ENCODE measurements around the gene SORBS2. TPM values are rescaled to one million over a fixed set of nuclear protein-coding genes. Genes with fewer than 3 reads are reported as not detected.

Gene SORBS2
- total RNA-seq, 4 donors from 2014 or later, result 92.7 to 234 (median 122) TPM

GRCh38 chr4:185567381-185568376 is 244.3 kb downstream of the SORBS2 start:
- peak overlapping the region; percentile 75 to 86 (median 80) for H3K27ac ChIP-seq
- in situ Hi-C loops (cut with MboI; ENCODE audit: low pct_ligation_motif_present in 1 of 4, low pct_unique_long_range_greater_than_20kb in 1 of 4, low sequenced_read_pairs in 3 of 4), result no loop called here
- H3K9me3 ChIP-seq, result no peaks in the 10 kb centered on the region
- peaks cover 0 to 21% (median 14%) of the 10 kb centered on the region in 4 donors for H3K4me1 ChIP-seq
- TF ChIP-seq, protein P1, sequence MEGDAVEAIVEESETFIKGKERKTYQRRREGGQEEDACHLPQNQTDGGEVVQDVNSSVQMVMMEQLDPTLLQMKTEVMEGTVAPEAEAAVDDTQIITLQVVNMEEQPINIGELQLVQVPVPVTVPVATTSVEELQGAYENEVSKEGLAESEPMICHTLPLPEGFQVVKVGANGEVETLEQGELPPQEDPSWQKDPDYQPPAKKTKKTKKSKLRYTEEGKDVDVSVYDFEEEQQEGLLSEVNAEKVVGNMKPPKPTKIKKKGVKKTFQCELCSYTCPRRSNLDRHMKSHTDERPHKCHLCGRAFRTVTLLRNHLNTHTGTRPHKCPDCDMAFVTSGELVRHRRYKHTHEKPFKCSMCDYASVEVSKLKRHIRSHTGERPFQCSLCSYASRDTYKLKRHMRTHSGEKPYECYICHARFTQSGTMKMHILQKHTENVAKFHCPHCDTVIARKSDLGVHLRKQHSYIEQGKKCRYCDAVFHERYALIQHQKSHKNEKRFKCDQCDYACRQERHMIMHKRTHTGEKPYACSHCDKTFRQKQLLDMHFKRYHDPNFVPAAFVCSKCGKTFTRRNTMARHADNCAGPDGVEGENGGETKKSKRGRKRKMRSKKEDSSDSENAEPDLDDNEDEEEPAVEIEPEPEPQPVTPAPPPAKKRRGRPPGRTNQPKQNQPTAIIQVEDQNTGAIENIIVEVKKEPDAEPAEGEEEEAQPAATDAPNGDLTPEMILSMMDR (IDR thresholded peaks at IDR 0.05), result no peak
- peak; percentile 4 for TF ChIP-seq EP300 (IDR thresholded peaks at IDR 0.05; ENCODE audit: low read depth)
- peak in 1 of 3 donors; percentile 33 for TF ChIP-seq POLR2AphosphoS5 (IDR thresholded peaks at IDR 0.05)
- TF ChIP-seq POLR2A (IDR thresholded peaks at IDR 0.05), result no peak
- no peaks in the 10 kb centered on the region for H3K36me3 ChIP-seq
- no peaks in the 10 kb centered on the region for H3K27me3 ChIP-seq
- intact Hi-C loops (cut with DNase I; ENCODE audit: low total_unique reads), result no loop called here
- DNase-seq, result peak; percentile 44
- no peak overlapping the region for H3K4me3 ChIP-seq
- WGBS, 2 donors (ENCODE audit: low coverage in 1 of 2), result 69 to 75% methylated on average over 15 to 21 of the region's 21 CpGs

DNA sequence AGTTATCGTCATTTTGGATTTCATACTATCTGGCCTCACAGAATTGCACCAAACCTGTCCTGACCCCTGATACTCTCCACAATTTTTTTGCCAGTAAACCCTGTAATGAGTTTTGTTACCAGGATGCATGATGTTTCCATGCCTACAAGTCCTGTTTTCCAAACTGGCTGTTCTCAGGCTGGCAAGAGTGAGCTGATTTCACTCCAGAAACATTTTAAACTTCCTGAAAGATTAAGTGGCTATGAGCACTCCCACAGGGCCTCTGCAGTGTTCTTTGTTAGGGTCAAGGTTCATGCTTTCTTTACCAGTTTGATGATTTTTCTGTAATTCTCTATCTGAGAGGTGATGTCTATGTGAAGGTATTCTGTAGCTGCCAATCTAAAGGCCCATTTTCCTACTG is 245.0 kb downstream of the SORBS2 start:
- in situ Hi-C loops (cut with MboI; ENCODE audit: low pct_ligation_motif_present in 1 of 4, low pct_unique_long_range_greater_than_20kb in 1 of 4, low sequenced_read_pairs in 3 of 4), result no loop called here
- TF ChIP-seq EP300 (IDR thresholded peaks at IDR 0.05; ENCODE audit: low read depth), result no peak
- TF ChIP-seq POLR2AphosphoS5 (IDR thresholded peaks at IDR 0.05), result peak in 1 of 3 donors; percentile 11
- intact Hi-C loops (cut with DNase I; ENCODE audit: low total_unique reads), result no loop called here
- H3K36me3 ChIP-seq, result no peaks in the 10 kb centered on the region
- no peak for DNase-seq
- no peak overlapping the region for H3K4me3 ChIP-seq
- H3K27ac ChIP-seq, result peak overlapping the region; percentile 75 to 86 (median 80)
- 63 to 68% methylated on average over 1 of the region's 1 CpG for WGBS, 2 donors (ENCODE audit: low coverage in 1 of 2)
- H3K9me3 ChIP-seq, result no peaks in the 10 kb centered on the region
- H3K27me3 ChIP-seq, result no peaks in the 10 kb centered on the region
- peaks cover 0 to 21% (median 14%) of the 10 kb centered on the region in 4 donors for H3K4me1 ChIP-seq

GRCh38 chr4:185566425-185566824 is 245.6 kb downstream of the SORBS2 start:
- H3K9me3 ChIP-seq, result no peaks in the 10 kb centered on the region
- WGBS, 2 donors (ENCODE audit: low coverage in 1 of 2), result 47 to 65% methylated on average over 2 to 8 of the region's 8 CpGs
- no peak overlapping the region for H3K4me3 ChIP-seq
- DNase-seq, result no peak
- H3K36me3 ChIP-seq, result no peaks in the 10 kb centered on the region
- no peaks in the 10 kb centered on the region for H3K27me3 ChIP-seq
- H3K4me1 ChIP-seq, result peaks cover 0 to 21% (median 14%) of the 10 kb centered on the region in 4 donors
- intact Hi-C loops (cut with DNase I; ENCODE audit: low total_unique reads), result no loop called here
- in situ Hi-C loops (cut with MboI; ENCODE audit: low pct_ligation_motif_present in 1 of 4, low pct_unique_long_range_greater_than_20kb in 1 of 4, low sequenced_read_pairs in 3 of 4), result no loop called here
- no peak for TF ChIP-seq POLR2A (IDR thresholded peaks at IDR 0.05)
- TF ChIP-seq POLR2AphosphoS5 (IDR thresholded peaks at IDR 0.05), result no peak
- TF ChIP-seq, protein P1 (IDR thresholded peaks at IDR 0.05), result no peak
- TF ChIP-seq EP300 (IDR thresholded peaks at IDR 0.05; ENCODE audit: low read depth), result no peak
- peak overlapping the region; percentile 75 to 86 (median 80) for H3K27ac ChIP-seq

GRCh38 chr4:185565696-185566095 is 246.3 kb downstream of the SORBS2 start:
- Histone ChIP-seq H3K4me3 (no peak overlapping the region), H3K4me1 (peaks cover 0 to 21% (median 14%) of the 10 kb centered on the region in 4 donors), H3K27ac (peak overlapping the region; percentile 75 to 86 (median 80)), H3K36me3 (no peaks in the 10 kb centered on the region), H3K27me3 (no peaks in the 10 kb centered on the region), H3K9me3 (no peaks in the 10 kb centered on the region)
- TF ChIP-seq POLR2A (IDR thresholded peaks at IDR 0.05) (no peak), POLR2AphosphoS5 (IDR thresholded peaks at IDR 0.05) (no peak), EP300 (IDR thresholded peaks at IDR 0.05; ENCODE audit: low read depth) (no peak)
- TF ChIP-seq, protein P1 (IDR thresholded peaks at IDR 0.05), result no peak
- no peak for DNase-seq
- in situ Hi-C loops (cut with MboI; ENCODE audit: low pct_ligation_motif_present in 1 of 4, low pct_unique_long_range_greater_than_20kb in 1 of 4, low sequenced_read_pairs in 3 of 4) (no loop called here), intact Hi-C loops (cut with DNase I; ENCODE audit: low total_unique reads) (no loop called here)
- WGBS, 2 donors (ENCODE audit: low coverage in 1 of 2), result 69 to 90% methylated on average over 2 to 3 of the region's 3 CpGs

All from transverse colon (tissue), 4 donors.